Nucleus accumbens (tissue), 56 donors: Measurements from ENCODE around the gene NKPD1.
A peak's percentile ranks its signal among the peaks of the same experiment; 100 is the strongest.

ENCODE experiments used
- DNase-seq, 56 donors: peaks; one replicate each; lab custom pipeline; 2025; lab: John Stamatoyannopoulos, UW

The NKPD1 gene

GRCh38 chr19:45173816-45174215, 13.0 kb upstream of the NKPD1 start:
- DNase-seq: no peak

DNA sequence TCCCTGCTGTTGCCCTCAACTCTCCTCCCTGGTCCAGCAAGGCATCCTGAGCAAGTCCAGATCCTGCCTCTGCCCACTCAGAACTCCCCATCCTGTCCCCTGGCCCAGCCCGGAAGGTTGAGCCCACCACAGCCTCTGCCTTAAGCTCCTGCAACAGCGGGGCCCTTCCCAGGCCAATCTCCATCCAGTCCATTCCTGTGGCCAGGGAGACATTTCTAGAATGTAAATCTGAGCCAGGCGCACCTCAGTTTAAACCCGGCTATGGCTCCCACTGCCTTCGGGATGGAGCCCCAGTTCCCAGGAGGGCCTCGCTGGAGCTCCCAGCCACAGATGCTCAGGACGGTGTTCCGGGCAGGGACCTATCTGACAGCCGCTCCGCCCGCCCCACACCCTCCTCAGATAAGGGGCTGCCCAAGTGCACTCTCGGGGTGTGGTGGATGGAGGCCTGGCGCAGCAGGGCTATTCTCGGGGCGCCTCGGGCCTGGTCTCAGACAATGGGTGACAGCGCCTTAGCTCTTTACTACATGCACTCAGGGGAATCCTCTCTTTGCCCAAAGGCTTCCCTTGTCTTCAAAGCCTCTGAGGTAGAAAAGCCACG, 11.9 kb upstream of the NKPD1 start:
- DNase-seq: no peak

- DNase-seq: no peak
These were observed 11.4 kb upstream of the NKPD1 start for GRCh38 chr19:45172173-45172572.

- no peak for DNase-seq
These were observed 10.4 kb upstream of the NKPD1 start for GRCh38 chr19:45171211-45171623.

- DNase-seq: no peak
These were observed 9.6 kb upstream of the NKPD1 start for GRCh38 chr19:45170146-45171106.

- no peak for DNase-seq
These were observed 8.8 kb upstream of the NKPD1 start for GRCh38 chr19:45169602-45170001.

- DNase-seq: no peak
These were observed 8.1 kb upstream of the NKPD1 start for GRCh38 chr19:45168767-45169351.

GRCh38 chr19:45166723-45167252, 6.0 kb upstream of the NKPD1 start:
- no peak for DNase-seq

- DNase-seq: no peak
These were observed 4.0 kb upstream of the NKPD1 start for GRCh38 chr19:45164577-45165335.

DNA sequence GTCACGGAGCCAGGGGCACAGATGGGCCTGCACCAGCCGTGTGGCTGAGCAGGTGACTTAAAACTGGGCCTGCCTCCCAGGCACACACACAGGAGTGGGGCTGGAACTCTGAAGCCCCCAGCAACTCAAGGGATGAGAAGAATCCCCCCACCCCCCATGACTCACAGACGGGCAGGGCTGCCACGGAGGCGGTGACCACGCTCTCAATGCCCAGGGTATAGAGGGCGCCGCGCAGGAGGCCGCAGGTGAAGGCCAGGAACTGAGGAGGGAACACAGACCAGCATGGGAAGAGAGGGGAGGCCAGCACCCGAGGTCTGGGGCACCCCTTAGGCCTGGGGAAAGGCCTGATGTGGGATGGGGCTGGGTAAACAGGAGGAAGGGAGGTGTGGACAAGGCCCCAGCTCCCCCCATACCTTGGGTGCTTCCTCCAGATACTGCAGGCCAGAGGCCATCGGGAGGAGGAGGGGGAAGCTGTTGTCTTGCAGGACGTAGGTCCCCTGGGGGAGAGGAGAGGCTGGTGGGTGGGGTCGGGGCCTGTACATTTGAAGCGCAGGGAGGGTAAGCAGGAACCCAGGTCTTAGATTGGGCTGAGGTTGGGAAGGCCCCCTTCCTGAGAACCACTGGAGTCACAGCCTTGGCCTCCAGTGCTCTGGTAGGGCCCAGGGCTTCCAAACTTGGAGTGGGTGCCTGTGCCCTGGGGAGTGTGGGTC, 3.1 kb upstream of the NKPD1 start:
- DNase-seq: no peak

DNA sequence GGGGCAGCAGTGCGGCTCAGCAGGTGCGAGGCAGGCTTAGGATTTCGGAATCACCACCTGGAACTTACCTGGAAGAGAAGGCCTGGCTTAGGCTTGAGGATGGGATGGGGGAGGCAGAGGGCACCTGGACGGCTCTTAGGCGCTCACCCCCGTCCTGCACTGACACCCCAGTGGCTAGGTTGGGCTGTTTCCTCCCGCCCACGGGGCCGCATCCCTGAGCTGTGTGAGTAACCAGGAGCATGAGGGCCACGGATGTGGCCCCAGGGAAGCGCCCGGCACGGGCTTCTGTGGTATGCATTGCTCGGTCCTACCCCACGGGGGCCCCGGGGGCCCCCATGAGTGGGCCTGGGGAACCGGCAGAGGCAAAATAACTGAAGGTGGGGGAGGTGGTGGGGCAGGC, 2.4 kb upstream of the NKPD1 start:
- DNase-seq: no peak

DNA sequence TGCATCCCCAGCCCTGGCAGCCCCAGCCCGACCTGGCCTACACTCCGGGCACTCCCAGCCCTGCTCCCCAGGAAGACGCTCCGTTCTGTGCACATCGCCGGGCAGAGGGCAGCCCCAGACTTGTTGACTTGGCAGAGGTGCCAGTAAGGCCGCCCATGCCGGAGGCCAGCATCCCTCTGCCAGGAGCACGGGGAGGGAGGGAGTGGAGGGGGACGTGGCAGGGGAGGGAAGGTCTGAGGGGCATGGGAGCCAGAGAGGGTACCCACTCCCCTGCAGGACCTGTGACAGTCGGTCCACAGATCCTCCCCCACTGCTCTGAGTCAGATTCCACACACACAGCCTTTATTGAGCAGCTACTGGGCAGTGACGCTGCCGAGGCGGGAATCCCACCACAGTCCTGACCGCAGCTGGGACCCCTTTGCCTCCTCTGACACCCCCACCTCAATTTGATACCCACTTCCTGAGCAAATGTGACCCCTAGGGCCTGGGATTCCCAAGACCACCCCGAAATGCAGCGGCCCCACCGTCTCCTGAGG, 1.9 kb upstream of the NKPD1 start:
- no peak for DNase-seq

- DNase-seq: peak in 3 of 56 donors; percentile 6 to 30 (median 13)
These were observed 1.2 kb upstream of the NKPD1 start for GRCh38 chr19:45161738-45162607.

DNA sequence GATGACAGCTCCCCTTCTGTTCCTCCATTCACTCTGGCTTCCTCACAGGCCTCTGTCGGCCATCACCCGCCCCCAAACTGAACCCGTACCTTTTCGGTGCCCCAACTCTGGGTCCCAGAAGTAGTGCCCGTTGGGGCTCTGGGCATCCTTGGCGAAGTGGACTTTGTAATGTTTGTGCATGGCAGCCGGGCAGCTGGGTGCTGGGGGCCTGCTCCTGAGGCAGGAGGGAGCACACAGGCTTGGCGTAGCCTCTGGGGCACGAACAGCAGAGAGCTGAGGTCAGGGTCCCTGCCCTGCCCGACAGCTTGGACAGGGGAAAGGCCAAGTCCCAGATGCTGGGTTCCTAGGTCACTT, 834 bp downstream of the NKPD1 start:
- DNase-seq: no peak

DNA sequence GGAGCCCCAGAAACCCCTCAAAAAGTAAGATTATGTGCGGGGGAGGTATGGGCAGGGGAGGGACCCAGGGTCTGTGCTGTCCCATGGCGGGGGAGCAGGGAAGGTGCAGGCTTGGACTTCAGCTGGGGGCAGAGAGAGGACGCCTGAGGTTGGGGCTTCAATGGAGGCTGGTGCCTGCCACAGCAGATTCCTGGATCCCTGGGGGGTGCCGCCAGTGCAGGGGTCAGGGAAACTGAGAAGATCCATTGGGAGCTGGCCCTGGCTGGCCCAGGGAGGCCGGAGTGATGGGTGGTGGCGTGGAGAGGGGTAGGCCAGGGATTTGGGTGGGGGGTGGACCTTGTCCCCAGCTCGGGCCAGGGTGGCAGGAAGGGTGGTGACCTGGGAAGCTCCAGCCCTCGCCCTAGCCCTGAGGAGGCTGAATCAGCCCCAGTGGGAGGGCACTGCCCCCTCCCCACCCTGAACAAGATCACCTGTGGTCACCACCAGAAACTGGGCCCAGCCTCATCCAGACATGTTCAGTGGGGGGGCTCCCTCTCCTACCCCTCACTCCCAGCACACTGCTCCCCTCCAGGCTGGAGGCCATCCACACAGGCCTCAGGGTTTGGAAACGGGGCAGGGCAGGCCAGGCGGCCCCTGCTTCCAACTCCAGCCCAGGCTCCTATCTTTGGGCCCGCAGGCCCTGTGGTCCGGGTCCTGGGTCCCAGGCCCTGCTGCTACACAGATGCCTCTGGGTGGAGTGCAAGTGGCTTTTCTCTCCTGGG, 1.4 kb downstream of the NKPD1 start:
- no peak for DNase-seq

- DNase-seq: no peak
These were observed 2.1 kb downstream of the NKPD1 start for GRCh38 chr19:45158503-45159209.

DNA sequence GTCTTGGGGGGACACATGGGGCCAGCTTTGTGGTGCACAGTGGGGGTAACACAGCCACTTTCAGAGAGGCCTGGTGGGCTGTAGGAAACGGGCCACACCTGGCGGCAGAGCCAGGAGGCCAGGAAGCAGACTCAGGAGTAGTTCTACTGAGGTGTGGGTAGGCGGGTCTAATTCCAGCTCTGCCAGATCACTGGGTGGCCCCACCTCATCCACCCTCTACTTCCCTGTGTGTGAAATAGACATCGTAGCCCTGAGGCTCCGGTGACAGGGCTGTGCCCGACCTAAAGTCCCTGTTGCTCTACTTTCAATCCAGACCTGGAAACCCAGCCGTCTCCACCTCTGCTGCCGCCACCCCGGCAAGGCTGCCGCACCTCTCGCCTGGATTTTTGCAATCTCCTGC, 4.0 kb downstream of the NKPD1 start:
- DNase-seq: no peak
